T-helper 9 cell (primary cell): ENCODE measurements around the gene ELFN2.
A peak's percentile ranks its signal among the peaks of the same experiment; 100 is the strongest.
"Not testable (repeated sequence)": the region's sequence is repeated elsewhere in the genome, so short reads cannot be mapped to it uniquely, and the experiment has no call there.

Source experiments
- DNase-seq: peaks from one replicate; pipeline ENCODE4 v3.0.0-alpha.2; 2020
- total RNA-seq, 2 donors: gene quantifications; one replicate each; lab custom pipeline; 2026; lab: John Stamatoyannopoulos, UW

Gene ELFN2, protein sequence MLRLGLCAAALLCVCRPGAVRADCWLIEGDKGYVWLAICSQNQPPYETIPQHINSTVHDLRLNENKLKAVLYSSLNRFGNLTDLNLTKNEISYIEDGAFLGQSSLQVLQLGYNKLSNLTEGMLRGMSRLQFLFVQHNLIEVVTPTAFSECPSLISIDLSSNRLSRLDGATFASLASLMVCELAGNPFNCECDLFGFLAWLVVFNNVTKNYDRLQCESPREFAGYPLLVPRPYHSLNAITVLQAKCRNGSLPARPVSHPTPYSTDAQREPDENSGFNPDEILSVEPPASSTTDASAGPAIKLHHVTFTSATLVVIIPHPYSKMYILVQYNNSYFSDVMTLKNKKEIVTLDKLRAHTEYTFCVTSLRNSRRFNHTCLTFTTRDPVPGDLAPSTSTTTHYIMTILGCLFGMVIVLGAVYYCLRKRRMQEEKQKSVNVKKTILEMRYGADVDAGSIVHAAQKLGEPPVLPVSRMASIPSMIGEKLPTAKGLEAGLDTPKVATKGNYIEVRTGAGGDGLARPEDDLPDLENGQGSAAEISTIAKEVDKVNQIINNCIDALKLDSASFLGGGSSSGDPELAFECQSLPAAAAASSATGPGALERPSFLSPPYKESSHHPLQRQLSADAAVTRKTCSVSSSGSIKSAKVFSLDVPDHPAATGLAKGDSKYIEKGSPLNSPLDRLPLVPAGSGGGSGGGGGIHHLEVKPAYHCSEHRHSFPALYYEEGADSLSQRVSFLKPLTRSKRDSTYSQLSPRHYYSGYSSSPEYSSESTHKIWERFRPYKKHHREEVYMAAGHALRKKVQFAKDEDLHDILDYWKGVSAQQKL
- 0.48 to 3.0 reads per million in 2 donors for total RNA-seq

DNA sequence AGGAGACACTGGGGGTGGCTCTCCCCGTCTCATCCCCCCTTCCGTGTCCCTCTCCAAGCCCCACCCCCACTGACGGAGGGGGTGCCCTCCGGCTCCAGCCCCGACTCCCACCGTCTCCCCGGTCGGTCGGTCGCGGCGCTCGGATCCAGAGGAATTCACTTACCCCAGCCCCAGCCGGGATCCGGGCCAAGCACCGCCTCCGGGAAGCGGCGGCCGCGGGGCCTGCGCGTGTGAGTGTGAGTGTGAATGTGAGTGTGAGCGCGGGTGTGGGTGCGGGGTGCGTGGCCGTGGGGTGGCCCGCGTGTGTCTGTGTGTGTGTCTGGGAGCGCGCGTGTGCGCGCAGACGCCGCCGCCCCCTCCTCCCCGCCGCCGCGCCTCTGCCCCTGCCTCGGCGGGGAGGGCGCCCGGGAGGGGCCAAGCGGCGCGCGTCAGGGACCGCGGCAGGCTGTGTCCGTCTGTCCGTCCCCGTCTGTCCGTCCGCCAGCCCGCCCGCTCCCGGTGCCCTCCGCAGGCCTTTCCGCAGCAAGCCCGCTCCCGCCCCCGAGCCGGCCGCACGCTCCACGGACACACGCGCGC lies at the start of gene ELFN2:
Gene ELFN2, minus strand, starts transcription at position 345 of the 576 bp plus-strand sequence. CDS start 51,945 bp downstream, outside the sequence.
- DNase-seq = no peak

DNA sequence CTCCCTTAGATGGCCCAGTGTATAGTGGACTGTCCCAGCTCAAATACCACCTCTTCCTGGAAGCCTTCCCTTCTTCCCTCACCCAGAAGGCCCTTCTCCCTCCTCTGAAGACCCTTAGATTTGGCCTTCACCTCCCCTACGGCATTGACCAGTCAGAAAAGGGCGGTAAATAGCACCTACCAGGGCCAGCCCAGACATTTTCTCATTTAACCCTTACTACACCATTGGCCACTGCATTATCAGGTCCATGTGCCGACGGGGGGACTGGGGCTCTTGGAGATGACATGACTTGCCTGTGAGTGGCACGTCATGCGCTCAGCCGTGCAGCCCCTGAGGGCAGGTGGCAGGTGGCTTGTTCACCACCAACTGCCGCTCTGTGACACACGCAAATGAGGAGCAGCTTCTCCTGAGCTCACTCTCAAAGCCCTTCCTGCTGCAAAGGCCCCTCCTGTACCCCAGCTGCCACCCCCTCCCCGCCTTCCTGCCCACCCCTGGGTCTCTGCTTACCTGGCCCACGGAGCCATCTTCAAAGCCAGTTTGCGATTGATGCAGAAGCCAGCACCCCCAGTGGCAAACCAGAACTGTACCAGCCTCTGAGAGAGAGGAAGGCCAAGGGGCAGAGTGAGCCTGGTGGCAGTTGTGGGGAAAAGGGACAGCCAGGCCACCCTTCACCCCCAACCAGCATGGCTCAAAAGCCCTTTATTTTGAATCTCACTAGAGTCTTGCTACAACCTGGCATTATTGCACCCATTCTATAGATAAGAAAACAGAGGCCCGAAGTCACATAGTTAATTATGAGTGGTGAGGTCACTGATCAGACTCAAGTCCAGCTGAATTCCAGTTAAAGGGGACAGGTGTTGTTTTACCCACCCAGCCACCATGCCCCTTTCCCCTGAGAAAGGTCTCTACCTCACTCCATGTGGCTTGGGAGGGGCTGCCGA lies 49.4 kb upstream of the ELFN2 start:
- no peak for DNase-seq

DNA sequence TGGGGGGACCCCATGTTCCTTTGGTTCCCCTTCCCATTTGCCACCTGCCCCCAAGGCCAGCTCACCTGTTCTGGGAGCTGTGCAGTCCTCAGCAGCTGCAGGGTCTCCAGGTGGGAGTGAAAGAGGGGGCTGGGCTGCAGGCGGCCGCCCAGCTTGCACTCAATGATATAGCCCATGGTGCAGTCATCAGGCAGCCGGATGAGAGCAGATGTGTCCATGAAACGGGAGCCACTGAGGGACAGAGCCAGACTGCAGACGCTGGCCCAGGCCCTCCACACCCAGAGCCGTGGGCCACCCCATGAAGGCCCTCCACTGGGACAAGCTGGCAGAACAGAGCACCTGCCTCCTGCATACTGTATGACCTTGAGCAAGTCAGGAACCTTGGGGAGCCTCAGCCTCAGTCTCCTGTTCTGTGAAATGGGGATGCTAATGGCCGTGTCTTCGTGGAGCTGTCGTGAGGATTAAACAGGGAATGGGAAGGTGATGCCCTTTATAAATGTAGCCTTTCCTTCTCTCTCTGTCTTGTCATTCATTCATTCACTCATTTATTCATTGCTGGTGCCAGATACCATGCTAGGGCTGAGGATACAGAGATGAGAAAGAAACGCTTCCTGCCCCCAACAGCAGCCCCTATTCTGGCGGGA lies 47.3 kb upstream of the ELFN2 start:
- no peak for DNase-seq

DNA sequence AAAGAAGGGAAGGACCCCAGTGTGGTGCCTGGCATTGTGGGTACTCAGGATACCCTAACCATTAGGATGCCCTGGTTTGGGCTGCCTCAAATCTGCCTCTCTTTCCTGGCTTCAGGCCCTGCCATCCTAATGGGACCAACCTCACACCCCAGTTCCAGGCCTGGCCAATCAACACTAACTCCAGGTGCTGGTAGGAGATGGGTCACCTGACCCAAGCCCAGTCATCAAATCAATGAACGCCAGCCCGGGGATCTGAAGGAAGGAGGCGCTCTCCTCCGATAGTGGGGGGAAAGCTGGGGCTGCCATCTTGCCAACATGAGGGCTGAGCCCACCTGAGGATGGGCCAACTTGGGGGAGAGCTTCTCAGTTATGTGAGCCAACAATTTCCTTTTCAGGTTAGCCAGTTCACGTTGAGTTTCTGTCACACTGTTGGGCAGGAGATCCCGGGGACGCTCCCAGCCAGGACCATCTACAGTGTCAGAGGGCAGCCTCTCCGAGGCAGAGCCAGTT lies 46.2 kb upstream of the ELFN2 start:
- DNase-seq = no peak

DNA sequence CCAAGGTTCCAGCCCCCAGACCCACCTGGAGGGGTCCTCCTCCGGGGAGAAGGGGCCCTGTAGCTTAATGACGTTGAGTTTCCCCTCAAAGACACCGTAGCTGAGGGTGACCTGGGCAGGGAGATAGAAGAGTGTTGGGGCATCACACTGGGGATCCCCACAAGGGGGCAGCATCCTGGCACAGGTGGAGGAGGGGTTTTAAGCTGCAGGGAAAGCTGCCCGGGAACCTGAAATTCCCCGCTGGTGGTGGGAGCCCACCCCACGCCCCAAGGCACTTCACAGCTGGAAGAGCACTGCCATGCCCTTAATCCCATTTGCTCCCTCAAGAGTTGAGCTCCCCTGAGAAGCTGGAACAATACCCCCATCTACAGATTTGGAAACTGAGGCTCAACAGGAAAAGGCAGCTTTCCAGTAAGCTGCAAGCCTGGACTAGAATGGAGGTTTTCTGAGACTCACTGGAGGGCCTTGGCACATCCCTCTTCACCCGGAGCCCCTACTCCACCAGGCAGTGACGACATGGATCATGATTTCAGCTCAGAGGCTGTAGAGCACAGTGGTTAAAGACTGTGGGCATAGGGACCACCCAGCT lies 45.2 kb upstream of the ELFN2 start:
- DNase-seq = peak; percentile 44

DNA sequence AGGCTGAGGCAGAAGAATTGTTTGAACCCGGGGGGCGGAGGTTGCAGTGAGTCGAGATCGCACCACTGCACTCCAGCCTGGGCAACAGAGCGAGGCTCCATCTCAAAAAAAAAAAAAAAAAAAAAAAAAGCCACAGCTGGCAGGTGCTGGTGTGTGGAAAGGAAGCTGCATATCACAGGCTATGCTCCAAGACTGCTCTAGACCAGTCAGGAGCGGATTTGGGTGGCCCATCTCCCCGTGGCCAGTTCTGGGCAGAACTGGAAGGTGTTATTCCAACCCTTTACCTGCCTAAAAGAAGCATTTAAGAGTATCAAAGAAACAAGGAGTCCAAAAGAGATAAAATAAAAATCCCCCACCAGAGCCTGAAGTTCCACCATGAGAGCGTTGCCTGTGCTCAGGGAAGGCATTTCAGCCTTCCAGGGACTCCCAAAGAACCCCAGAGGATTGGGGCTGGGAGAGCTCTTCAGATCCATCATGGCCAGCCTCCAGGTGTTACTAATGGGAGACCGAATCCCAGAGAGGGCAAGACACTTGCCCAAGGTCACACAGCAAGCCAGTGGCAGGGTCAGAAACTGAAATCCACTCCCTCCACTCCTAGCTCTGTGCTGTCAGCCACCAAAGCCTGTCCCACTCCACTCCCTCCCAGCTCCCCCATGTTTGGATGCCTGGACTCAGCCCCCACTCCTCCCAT lies 44.6 kb upstream of the ELFN2 start:
- DNase-seq = no peak

DNA sequence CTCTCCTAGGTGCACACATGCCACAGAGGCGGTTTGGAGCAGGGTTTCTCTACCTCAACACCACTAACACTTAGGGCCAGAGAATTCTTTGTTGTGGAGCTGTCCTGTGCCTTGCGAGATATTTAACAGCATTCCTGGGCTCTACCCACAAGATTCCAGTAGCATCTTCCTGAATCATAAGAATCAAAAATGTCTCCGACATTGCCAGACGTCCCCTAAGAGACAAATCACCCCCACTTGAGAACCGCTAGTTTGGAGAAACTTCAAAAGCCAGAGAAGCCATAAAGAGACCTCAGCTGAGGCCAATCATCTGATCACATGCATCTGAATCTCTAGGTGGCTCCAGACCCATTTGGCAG lies 42.8 kb upstream of the ELFN2 start:
- DNase-seq = no peak

DNA sequence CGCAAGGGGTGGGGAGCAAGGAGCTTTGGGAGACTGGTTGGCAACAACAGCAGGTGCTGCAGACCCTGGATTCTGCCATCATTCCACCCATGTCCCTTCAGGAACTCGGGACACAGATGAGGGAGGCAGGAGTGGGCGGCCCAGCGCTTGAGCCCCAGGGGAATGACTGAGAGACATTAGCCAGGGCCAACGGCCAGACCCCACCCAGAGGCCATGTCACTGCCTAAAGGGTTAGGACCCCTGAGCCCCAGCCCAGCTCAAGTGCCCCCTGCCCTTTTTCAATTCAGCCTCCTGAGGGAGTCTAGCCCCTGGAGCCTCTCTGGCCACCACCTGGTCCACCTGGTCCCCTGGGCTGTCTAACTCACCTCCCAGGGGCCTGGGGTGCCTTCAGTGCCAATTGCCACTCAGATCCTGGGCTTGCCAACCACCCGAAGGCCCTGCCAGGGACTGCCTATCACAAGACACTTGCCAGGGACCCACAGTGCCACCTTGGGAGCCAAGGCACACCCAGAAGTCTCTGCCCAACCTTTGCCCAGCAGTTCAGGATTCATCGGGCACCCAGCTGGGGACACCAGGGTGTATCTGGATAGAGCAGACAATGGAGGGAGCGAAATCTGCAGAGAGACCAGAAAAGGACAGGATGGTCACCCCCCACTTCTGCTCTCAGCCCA lies 42.3 kb upstream of the ELFN2 start:
- DNase-seq = no peak

DNA sequence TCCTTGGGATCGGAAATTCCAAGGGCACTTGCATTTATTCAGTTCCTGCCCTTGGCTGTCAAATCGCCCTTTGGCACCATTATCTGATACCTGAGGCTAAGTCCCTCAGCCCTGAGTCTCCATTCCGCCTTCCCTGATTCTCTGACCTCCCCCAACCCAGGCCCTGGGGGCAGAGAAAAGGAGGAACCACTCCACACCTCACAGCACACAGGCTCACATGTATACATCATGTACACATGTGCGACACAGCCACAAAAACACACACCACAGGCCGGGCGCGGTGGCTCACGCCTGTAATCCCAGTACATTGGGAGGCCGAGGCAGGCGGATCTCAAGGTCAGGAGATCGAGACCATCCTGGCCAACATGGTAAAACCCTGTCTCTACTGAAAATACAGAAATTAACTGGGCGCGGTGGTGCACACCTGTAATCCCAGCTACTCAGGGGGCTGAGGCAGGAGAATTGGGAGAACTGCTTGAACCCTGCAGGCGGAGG lies 41.0 kb upstream of the ELFN2 start:
- not testable (repeated sequence) for DNase-seq

DNA sequence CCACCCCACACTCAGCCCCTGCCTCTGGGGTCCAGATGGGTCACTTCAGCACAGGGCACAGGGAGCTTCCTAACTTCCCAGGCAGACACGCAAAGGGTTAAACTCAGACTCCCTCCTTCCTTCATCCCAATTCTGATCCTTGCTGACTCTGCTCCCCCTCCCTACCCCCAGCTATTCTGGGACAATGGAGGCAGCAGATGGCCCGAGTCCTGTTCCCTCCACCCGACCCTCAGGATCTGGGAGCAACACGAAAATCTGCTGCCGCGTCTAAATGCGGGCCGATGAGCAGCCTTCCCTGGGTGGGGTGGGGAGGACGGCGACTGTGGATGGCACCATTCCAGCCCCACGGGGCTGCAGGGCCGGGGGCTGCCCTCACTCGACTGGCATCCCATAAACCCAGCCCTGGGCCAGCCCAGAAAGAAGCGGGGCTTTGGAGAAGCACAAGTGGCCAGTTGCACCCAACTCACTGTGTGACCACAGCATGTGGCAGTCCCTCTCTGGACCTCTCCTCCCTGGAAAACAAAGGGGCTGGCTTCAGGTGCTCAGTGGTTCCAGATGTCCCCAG lies 40.2 kb upstream of the ELFN2 start:
- no peak for DNase-seq

DNA sequence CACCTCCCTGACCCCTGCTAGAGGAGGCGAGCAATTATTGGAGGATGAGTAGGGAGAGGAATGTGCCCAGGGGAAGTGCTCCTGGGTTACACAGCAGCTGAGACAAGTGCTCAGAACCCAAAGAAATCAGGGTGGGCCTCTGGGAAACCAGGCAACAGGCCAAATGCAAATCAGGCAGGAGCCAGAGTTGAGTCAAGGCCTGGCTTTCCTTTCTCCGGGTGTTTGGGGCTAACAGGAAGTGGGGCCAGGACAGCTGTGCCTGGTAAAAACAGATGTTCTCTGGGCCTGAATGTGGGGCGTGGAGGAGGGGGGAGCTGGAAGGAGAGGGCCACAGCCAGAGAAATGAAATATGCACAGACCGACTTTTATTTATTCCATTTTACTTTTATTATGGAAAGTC lies 36.9 kb upstream of the ELFN2 start:
- DNase-seq = no peak

DNA sequence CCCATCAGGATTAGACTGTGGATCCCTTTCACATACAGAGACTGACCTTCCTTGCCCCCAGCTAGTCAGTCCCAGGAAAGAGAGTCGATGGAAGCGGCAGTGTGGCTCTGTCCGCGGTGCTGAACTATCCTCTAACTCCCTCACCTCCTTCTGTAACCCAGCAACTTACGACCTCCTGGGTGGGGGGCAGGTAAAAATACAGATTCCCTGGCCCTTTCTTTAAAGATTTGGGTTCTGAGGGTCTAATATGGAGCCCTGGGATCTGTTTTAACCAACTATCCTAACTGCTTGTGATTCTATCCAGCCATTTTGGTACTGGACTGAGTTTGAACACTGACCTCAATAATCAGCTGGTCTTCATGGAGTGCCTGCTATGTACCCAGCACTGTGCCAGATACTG lies 35.7 kb upstream of the ELFN2 start:
- no peak for DNase-seq

DNA sequence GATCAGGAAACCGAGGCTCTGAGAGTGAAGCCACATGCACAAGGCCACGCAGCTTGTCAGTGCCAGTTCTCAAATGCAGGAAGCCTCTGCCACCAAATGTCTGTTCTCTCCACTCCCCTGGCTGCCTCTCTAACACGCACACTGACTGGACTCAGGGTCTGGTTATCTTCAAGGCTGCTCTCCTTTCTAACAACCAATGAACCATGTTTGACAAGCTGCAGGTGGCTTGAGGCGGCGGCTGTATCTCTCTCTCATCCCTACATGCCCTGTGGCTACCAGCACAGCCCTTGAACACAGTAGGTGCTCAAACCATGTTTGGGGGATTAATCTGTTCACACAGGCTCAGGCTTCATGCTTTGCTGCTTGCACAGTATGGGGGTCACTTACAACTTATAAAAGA lies 35.2 kb upstream of the ELFN2 start:
- DNase-seq = no peak

DNA sequence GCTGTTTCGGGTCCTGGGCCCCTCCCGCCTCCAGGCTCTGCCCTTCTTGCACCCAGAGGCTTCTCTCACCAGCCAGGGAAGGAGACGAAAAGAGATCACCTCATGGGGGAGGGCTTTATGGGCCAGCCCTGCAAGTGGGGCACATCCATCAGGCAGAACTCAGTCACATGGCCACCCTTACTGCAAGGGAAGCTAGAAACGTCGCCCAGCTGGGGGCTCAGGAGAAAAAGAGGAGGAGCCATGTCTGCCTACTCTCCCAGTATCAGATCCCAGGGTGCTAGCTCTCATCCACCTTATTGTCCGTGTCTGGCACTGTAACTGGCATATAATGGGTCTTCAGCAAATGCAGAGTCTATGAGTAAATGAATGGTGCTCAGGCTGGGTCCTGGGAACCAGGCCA lies 34.7 kb upstream of the ELFN2 start:
- no peak for DNase-seq

DNA sequence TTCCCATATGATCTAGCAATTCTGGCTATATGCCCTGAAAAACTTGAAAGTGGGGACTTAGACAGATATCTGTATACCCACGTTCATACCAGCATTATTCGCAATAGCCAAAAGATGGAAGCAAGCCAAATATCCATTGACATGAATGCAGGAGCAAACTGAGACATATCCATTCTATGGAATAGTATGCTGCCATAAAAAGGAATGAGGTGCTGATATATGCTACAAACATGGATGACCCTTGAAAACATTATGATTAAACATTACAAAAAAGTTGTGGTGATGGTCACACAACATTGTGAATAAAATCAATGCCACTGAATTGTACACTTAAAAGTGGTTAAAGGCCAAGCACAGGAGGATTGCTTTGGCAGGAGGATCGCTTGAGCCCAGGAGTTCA lies 33.4 kb upstream of the ELFN2 start:
- no peak for DNase-seq

DNA sequence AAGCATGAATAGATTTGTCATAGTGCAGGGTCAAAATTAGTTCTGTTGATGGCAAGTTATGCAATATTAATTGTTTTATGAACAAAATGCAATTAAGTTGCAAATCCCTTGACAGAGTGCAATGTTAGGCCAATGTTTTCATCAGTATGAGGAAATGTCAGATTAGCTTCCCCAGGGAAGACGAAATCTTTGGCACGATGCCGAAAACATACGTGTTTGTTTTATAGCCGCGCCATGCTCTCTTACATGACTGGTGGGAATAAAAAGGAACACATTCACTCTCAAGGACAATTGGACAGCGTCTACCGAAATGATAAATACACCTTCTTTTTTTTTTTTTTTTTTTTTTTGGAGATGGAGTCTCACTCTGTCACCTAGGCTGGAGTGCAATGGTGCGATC lies 31.9 kb upstream of the ELFN2 start:
- no peak for DNase-seq

DNA sequence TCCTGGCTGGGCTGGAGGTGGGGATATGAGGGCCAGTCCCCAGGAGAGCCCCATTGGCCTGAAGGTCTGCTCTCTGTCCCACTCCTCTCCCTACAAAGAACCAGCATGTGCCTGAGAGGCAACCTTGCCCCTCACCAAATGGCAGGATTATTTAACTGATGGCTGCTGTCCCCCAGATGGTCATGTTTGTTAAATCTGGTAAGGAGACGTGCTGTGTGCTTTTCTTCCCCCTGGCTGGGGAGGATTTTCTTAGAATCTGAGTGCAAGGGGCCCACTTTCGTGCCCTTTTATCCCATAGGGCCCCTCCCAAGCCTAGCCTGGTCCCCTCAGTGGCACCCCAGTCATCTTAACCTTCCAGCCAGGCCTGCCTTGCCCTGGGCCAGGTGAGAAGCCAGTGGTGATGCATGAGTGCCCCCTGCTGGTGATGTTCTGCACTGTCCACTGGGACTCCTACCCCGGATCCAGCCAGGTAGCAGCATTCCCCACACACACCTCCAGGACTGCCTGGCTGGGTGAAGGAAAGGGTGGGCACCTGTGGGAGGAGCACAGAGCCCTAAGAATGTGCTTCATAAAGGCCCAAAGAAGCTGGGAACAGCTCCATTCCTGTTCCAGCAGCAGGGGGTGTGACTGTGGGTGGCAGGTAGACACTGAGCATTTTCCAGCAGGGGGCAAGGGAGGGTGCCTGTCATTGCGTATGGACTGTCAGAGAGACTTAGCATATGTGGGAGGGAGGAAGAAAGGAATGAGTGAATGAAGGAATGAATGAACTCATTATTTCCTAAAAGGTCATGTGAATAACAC lies 30.0 kb upstream of the ELFN2 start:
- DNase-seq = peak; percentile 84

DNA sequence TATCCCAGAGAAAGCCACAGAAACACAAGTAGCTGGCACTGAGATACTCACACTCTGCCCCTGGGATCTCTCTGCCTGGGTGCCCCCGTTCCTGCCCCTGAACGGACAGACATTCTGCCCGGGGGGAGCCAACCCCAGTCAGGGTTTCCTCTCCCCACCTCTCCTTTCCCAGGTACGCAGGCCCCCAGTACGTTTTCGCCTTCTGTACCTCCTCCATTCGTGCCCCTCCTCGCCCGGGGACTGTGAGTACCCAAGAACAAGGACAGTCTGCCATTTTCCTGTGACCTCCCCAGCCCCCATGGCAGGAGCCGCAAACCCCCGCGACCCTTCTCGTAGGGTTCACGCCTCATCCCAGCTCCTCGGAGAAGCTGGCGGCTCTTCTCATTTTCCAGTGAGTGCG lies 29.1 kb upstream of the ELFN2 start:
- no peak for DNase-seq

DNA sequence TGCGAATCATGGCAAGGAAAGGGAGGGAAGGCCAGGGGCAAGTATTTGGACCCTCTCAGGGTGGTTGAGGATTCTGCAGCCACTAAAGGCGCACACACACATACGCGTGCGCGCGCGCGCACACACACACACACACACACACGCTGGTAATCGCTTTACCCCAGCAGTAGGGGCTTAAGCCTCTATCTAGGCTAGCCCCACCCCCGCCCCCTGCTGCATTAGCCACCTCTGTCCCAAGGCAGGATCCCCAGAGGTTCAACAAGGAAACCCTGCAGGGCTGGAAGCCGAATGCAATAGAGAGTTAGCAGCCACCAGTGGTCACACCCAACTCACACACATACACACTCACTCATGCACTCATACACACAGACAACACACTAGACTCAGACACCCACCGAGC lies 28.6 kb upstream of the ELFN2 start:
- no peak for DNase-seq
